ENCODE data around the gene SAYSD1. TPM values are rescaled to one million over a fixed set of nuclear protein-coding genes. Genes with fewer than 3 reads are reported as not detected.

The SAYSD1 gene
- total RNA-seq, 1 donor from 2014 or later, result 14.8 TPM

DNA sequence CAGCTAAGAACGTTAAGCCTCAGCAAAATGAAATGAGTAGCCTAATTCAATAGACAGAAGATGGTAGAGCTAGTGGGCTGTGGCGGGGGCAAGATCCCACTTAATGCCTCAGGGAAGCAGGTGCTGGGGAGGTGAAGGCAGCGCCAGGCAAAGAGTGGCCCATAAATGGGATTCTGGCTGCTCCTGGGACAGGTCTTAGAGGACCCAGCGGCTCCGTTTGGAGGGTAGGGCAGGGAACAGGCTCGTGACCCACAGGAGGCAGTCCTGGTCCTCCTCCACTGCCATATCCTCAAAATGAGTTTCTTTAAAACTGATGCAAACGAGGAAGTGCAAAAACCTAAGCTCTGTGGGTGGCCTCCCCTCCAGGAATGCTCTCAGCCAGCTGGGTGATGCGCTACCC is 32.7 kb downstream of the SAYSD1 start:
- Mint-ChIP-seq H3K27me3 (peaks cover 14% of the 10 kb centered on the region), H3K27ac (no peak overlapping the region), H3K4me3 (no peak overlapping the region), H3K4me1 (peaks cover 14% of the 10 kb centered on the region), H3K36me3 (ENCODE audit: low read depth) (no peaks in the 10 kb centered on the region), H3K9me3 (no peaks in the 10 kb centered on the region)
- no peak for DNase-seq
- intact Hi-C loops (cut with micrococcal nuclease), result loop anchor here (10.0 kb wide), 1 partner anchor 72 kb away; no protein-coding TSS in a partner anchor

DNA sequence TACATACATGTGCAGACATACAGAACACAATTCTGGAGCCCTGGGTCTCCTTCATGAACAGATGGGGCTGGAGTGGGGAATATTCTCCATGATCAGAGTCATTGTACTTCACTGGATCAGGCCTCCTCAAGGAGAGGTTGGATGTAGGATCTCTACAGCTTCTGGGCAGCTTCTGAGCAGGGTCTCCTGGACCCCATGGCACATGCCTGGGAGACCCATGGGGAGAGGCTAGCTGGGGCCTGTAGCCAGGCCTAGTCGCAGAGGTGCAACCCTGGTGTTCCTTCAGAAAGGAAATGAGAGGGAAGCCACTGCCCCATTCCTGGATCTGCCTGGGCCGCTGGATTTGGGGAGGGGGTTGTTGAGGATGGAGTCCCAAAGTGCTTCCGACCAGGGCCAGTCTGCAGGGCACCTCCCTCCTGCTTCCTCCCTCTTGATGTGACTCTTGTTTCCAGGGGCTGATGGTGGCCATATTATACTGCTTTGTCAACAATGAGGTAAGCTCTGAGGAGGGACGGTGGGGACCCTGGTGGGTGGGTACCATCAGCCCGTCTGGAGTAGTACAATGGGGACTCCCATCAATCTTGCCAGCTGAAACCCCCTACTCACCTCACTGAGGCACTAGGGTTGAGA is 34.6 kb downstream of the SAYSD1 start:
- no peaks in the 10 kb centered on the region for H3K36me3 Mint-ChIP-seq (ENCODE audit: low read depth)
- H3K4me3 Mint-ChIP-seq, result no peak overlapping the region
- DNase-seq, result no peak
- no peak overlapping the region for H3K27ac Mint-ChIP-seq
- intact Hi-C loops (cut with micrococcal nuclease), result loop anchor here (10.0 kb wide), 1 partner anchor 74 kb away; no protein-coding TSS in a partner anchor
- peaks cover 9% of the 10 kb centered on the region for H3K27me3 Mint-ChIP-seq
- H3K4me1 Mint-ChIP-seq, result peaks cover 2% of the 10 kb centered on the region
- no peaks in the 10 kb centered on the region for H3K9me3 Mint-ChIP-seq

DNA sequence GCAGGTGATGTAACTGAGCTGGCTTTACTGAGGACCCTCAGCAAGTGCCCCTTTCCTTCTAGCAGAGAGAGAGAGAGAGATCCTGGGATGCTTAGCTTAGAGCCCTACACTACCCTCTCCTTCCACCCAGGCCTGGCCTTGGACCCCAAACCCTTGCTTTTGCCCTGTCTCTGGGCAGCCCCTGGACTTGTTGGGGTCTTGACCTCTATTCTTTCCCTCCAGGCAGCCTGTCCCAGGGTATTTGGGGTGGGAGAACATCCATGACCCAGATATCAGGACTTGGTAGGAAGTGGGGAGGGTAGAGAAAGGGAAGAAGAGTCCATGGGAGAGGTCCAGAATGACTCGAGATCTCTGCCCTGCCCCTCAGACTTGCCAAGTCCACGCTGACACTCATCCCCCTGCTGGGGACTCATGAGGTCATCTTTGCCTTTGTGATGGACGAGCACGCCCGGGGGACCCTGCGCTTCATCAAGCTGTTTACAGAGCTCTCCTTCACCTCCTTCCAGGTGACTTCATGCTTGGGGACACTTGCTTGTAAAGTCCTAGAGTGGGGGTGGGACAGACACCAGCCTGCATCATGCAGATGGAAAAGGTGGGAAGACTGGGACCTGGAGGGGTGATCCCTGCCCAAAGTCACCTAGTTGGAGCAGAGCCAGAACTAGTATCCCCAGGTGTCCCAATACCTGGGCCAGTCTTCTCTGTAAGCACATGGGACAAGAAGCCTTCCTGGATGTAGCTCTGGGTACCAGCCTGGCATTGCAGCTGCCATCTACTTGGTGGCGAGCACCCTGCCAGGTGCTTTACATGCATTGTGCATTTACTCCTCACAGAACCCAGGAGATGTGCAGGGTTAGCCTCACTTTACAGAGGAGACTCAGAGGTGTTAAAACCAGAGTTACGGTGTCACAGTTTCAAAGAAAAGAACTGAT is 35.5 kb downstream of the SAYSD1 start:
- Mint-ChIP-seq H3K27me3 (peaks cover 8% of the 10 kb centered on the region), H3K9me3 (no peaks in the 10 kb centered on the region), H3K4me1 (peaks cover 2% of the 10 kb centered on the region), H3K4me3 (no peak overlapping the region), H3K27ac (no peak overlapping the region), H3K36me3 (ENCODE audit: low read depth) (no peaks in the 10 kb centered on the region)
- intact Hi-C loops (cut with micrococcal nuclease), result loop anchor here (10.0 kb wide), 1 partner anchor 75 kb away; no protein-coding TSS in a partner anchor
- no peak for DNase-seq

DNA sequence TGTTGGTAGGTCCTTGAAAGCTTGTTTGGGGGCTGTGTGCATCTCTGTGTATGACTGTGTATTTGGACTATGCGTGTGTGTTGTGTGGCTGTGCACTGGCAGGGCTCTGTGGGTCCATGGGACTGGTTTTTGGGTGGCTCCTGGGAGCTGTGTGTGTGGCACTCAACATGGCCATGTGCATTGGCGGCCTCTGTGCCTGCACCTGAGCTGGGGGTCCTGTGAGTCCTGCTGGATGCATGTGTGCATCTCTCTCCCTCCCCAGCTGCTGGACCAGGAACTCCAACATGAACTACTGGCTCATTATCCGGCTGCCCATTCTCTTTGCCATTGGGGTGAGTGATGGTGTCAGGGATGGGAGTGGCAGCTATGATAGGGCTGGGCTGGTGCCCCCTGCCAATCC is 36.3 kb downstream of the SAYSD1 start:
- DNase-seq, result no peak
- intact Hi-C loops (cut with micrococcal nuclease), result no loop called here
- H3K27me3 Mint-ChIP-seq, result peaks cover 7% of the 10 kb centered on the region
- no peaks in the 10 kb centered on the region for H3K36me3 Mint-ChIP-seq (ENCODE audit: low read depth)
- H3K27ac Mint-ChIP-seq, result no peak overlapping the region
- H3K4me3 Mint-ChIP-seq, result no peak overlapping the region
- H3K9me3 Mint-ChIP-seq, result no peaks in the 10 kb centered on the region
- H3K4me1 Mint-ChIP-seq, result peaks cover 2% of the 10 kb centered on the region

DNA sequence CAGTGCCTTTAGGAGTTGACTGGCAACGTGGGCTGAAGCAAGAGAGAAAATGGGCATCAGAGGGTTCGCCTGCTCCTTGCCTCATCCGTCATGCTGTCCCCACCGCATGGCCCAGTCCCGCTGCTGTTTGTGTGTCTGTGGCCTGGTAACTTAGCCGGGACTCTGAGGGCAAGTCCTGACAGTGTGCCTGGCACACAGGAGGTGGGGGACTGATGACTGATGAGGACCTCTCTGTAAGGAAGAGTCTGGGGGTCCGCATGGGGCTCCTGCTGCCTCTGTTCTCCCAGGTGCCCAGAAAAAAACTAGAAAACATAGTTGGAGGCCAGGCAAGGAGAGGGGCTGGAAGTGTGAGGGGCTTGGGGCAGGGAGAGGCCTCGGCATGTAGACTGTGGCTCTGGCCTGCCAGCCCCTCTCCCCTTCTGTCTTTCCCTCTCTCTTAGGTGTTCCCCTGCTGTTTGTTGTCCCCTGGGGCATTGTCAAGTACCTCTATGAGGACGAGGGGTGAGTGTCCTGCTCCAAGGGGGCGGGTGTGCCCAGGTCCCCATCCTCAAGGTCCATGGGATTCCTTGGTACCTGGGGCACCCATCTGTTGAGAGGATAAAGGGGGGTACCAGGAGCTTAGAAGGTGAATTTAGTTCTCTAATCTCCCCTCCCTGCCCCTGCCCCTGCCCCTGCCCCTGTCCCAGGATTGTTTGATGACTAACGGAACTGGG is 36.9 kb downstream of the SAYSD1 start:
- no peak overlapping the region for H3K4me3 Mint-ChIP-seq
- H3K4me1 Mint-ChIP-seq, result no peaks in the 10 kb centered on the region
- H3K27ac Mint-ChIP-seq, result no peak overlapping the region
- no peak for DNase-seq
- intact Hi-C loops (cut with micrococcal nuclease), result no loop called here
- H3K9me3 Mint-ChIP-seq, result no peaks in the 10 kb centered on the region
- H3K27me3 Mint-ChIP-seq, result peaks cover 5% of the 10 kb centered on the region
- no peaks in the 10 kb centered on the region for H3K36me3 Mint-ChIP-seq (ENCODE audit: low read depth)

DNA sequence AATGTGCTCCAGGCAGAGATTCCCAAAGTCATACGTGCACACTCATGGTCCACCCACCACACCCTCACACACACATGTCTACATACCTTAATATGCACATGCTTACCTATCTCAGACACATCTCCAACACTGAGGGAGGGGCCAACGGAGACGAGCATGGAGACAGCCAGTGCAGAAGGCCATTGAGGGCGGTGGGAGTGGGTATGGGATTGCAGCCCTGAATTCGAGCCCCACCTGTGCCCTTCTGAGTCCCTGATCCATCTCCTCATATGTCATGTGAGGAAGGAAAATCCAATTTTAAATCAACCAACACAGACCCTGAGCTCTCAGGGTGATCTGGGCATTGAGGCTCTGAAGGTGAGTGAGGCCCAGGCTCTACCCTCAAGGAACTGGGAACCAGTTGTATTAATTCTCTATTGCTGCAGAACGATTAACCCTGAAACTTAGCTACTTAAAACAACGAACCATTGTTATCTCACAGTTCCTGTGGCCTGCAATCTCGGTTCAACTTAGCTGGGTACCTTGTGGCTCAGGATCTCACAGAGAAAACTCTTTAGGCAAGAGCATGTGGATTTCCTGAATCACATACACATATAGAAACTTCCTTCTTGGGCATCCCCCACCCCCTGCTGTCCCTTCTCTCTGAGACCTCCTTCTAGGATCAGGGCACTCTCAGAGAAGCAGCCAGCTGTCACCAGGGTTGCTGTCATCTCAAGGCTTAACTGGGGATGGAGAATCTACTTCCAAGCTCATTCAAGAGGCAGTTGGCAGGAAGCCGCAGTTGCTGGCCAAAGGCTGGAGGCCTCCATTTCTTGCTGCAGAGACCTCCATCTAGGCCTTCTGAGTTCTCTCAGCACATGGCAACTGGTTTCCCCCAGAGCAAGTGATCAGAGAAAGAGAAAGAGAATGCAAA is 38.1 kb downstream of the SAYSD1 start:
- no peak overlapping the region for H3K4me3 Mint-ChIP-seq
- no peak overlapping the region for H3K27ac Mint-ChIP-seq
- H3K27me3 Mint-ChIP-seq, result peaks cover 6% of the 10 kb centered on the region
- no peaks in the 10 kb centered on the region for H3K9me3 Mint-ChIP-seq
- no peaks in the 10 kb centered on the region for H3K4me1 Mint-ChIP-seq
- intact Hi-C loops (cut with micrococcal nuclease), result no loop called here
- no peak for DNase-seq
- H3K36me3 Mint-ChIP-seq (ENCODE audit: low read depth), result no peaks in the 10 kb centered on the region

DNA sequence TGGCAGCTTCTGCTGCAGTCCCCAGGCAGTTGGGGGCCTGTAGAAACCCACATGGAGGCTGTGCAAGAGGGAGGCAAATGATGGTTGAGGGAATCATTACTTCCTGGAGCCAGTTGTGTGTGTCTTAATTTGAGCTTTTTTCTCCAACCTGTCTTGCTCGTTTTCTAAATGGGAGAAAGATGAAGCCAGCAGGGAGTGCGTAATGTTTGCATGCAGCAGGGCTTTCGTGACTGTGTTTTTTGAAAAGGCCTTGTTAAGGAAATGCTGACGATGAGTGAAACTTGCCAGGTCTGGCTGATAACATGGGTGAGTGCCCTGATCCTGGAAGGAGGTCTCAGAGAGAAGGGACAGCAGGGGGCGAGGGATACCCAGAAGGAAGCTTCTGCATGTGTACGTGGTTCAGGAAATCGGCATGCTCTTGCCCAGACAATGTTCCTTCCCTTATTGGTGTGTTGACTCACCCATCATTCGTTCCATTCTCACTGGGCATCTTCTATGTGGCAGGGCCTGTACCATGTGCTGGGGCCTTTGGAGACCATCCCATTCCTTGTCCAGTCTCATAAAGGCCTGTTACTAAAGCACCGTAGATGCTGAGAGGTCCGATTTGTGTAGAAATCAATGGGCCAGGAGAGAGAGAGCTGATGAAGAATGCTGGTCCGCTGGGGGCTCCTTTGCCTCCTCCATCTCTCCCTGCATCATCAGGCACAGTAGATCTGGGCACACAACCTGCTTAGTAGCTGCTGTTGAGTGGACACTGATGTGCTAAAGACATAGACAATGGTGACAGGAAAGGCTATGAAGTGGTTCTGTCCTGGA is 39.0 kb downstream of the SAYSD1 start:
- peaks cover 9% of the 10 kb centered on the region for H3K27me3 Mint-ChIP-seq
- no peak overlapping the region for H3K4me3 Mint-ChIP-seq
- no peaks in the 10 kb centered on the region for H3K36me3 Mint-ChIP-seq (ENCODE audit: low read depth)
- H3K9me3 Mint-ChIP-seq, result no peaks in the 10 kb centered on the region
- no peaks in the 10 kb centered on the region for H3K4me1 Mint-ChIP-seq
- no peak for DNase-seq
- intact Hi-C loops (cut with micrococcal nuclease), result no loop called here
- H3K27ac Mint-ChIP-seq, result no peak overlapping the region

DNA sequence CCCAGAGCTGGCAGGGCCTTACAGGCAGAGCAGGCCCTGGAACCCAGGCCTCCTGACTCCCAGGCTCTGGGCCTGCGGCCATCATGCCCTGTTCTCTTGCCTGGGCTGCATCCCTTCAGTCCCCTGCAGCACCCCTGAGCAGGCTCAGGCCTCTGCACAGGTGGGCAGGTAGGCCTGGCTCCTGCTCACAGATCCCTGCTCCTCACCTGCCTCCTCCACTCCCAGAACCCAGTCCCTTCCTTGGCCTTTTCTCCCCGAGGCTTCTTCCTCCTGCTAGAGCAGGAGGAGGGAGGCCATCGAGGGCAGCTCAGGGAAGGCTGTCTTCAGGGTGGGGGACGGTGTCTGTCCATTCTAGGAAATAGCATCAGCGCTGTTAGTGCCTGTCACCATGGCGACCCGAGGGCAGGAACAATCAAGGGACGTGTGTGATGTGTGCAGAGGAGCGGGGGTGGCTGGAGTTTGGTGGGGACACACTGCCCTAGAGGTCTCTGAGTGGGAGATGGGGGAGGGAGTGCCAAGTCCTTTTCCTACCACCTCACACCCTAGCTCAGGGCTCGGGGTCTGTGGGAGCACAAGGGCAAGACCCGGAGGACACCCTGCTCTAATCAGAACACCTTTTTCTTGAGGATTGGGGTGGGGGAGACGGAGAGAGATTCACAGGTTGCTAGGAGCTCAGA is 39.8 kb downstream of the SAYSD1 start:
- H3K4me3 Mint-ChIP-seq, result no peak overlapping the region
- H3K9me3 Mint-ChIP-seq, result no peaks in the 10 kb centered on the region
- H3K27me3 Mint-ChIP-seq, result peaks cover 11% of the 10 kb centered on the region
- H3K36me3 Mint-ChIP-seq (ENCODE audit: low read depth), result no peaks in the 10 kb centered on the region
- intact Hi-C loops (cut with micrococcal nuclease), result no loop called here
- DNase-seq, result no peak
- H3K4me1 Mint-ChIP-seq, result no peaks in the 10 kb centered on the region
- H3K27ac Mint-ChIP-seq, result no peak overlapping the region

DNA sequence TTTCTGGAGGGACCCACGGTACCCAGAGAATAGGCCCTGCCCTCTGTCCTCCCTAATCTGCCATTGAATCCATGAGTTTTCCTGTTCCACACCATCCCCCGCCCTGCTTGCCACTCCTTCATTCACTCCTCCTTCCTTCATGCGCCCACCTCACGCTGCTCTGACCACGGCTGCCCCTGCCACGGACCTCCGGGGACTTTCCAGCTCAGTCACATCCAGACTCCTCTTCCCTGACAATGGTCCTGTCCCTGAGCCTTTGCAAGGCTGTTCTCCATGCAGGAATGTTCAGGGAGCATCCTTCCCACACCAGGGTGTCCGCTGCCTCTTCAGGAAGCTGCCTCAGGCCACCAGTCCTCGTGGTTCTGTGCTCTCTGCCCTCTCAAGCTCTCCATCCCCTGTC is 40.5 kb downstream of the SAYSD1 start:
- Mint-ChIP-seq H3K4me3 (no peak overlapping the region), H3K9me3 (no peaks in the 10 kb centered on the region), H3K27ac (no peak overlapping the region), H3K36me3 (ENCODE audit: low read depth) (no peaks in the 10 kb centered on the region), H3K4me1 (no peaks in the 10 kb centered on the region), H3K27me3 (peaks cover 15% of the 10 kb centered on the region)
- intact Hi-C loops (cut with micrococcal nuclease), result no loop called here
- no peak for DNase-seq

DNA sequence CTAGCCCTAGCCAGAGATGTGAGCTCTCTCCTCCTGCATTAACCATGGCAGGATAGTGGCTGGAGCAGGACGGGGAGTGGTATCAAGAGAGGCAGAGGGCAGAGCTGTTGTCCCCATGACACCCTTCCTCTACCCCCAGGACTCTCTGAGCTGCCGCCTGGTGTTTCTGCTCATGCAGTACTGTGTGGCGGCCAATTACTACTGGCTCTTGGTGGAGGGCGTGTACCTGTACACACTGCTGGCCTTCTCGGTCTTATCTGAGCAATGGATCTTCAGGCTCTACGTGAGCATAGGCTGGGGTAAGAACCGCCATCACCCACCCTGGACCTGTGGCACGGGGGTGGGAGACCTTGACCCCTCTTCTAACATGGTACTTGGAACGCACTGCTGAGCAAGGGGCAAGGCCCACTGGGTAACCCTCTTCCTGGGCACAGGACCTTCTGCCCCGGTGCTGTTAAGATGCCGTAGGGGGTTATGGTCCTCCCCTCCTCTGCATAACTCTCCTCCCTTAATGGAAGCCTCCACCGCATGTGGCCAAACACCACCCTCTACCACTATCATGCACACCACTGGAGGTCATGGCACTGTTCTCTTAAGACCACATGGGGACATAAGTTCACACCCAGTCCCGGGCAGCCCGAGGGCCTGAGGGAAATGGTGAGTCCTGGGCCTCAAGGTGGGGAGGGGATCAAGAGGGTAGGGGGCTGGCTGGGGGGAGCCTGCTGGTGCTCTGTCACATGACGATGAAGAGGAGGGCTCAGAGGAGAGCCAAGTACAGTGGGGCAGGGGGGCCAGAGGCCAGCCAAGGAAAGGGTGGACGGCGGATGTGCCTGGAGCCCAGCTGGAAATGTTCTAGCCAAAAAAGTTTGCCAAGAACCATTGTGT is 41.3 kb downstream of the SAYSD1 start:
- no peak for DNase-seq
- intact Hi-C loops (cut with micrococcal nuclease), result no loop called here
- no peaks in the 10 kb centered on the region for H3K9me3 Mint-ChIP-seq
- no peak overlapping the region for H3K4me3 Mint-ChIP-seq
- H3K27me3 Mint-ChIP-seq, result peaks cover 19% of the 10 kb centered on the region
- H3K4me1 Mint-ChIP-seq, result no peaks in the 10 kb centered on the region
- H3K36me3 Mint-ChIP-seq (ENCODE audit: low read depth), result no peaks in the 10 kb centered on the region
- no peak overlapping the region for H3K27ac Mint-ChIP-seq

DNA sequence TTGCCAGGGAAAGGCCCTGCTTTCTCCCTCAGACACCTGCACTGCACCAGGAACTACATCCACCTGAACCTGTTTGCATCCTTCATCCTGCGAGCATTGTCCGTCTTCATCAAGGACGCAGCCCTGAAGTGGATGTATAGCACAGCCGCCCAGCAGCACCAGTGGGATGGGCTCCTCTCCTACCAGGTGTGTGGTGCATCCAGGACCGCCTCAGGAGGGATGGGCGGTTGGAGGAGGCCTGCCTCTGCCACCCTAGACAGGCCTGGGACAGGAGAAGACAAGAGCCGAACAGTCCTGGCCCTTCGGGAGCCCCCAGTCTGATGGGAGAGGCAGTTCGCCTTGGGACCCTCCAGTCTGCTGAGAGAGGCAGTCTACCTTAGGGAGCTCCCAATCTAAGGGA is 42.2 kb downstream of the SAYSD1 start:
- DNase-seq, result no peak
- Mint-ChIP-seq H3K4me1 (no peaks in the 10 kb centered on the region), H3K9me3 (no peaks in the 10 kb centered on the region), H3K27me3 (peaks cover 22% of the 10 kb centered on the region), H3K27ac (no peak overlapping the region), H3K4me3 (no peak overlapping the region), H3K36me3 (ENCODE audit: low read depth) (no peaks in the 10 kb centered on the region)
- intact Hi-C loops (cut with micrococcal nuclease), result no loop called here

Data from activated CD4-positive, alpha-beta T cell treated with anti-CD3 and anti-CD28 coated beads, Interleukin-2, amount 10 ng/mL, durations not matched to agents 24 days and 14 days (primary cell).